Measurements from ENCODE around the gene KRT8. TPM values are rescaled to one million over a fixed set of nuclear protein-coding genes. Genes with fewer than 3 reads are reported as not detected.

KRT8 gene
- polyA plus RNA-seq, 1 donor from 2014 or later = 0.46 TPM

DNA sequence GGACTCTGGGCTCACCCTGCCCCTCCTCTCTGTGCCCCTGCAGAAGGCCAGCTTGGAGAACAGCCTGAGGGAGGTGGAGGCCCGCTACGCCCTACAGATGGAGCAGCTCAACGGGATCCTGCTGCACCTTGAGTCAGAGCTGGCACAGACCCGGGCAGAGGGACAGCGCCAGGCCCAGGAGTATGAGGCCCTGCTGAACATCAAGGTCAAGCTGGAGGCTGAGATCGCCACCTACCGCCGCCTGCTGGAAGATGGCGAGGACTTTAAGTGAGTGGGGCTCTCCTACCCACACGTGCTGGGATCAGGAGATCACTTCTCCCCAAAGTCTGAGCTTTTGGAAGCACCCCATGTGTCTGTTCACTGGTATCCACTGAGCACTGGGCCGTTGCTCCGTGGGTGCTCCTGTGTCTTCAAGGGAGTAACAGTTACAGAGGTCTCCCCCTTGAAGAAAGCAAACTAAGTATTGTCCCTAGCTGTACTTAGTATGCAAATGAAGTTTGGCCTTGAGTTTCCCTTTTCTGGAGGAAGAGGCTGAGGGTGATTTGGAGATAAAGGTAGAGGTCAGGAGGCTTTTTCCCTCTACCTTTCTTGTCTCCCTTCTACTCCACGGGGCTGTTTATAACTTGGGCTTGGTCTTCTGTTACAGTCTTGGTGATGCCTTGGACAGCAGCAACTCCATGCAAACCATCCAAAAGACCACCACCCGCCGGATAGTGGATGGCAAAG is 47.4 kb upstream of the KRT8 start:
- Histone ChIP-seq H3K4me2 (ENCODE audit: low read length) (no peak overlapping the region), H3K9ac (ENCODE audit: low read length) (no peak overlapping the region), H3K36me3 (ENCODE audit: insufficient read depth, low read length) (no peaks in the 10 kb centered on the region)

DNA sequence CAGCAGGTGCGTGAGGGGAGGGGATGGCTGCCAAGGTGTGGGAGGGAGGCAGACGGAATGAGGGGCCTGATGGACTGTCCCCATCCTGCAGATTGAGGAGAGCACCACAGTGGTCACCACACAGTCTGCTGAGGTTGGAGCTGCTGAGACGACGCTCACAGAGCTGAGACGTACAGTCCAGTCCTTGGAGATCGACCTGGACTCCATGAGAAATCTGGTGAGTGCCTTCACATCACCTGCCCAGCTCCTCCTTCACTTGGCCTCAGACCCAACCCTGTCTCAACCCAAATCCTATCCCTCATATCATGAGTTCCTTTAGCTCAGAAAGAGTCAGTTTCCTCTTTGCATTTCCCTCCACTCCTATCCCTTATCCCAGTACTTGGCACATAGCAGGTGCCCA is 46.8 kb upstream of the KRT8 start:
- no peaks in the 10 kb centered on the region for H3K9me2 ChIP-seq (ENCODE audit: insufficient read depth, low read length)
- no peak for TF ChIP-seq MXI1 (conservative IDR thresholded peaks at IDR 0.05; ENCODE audit: poor library complexity, severe bottlenecking)
- TF ChIP-seq, protein P1, sequence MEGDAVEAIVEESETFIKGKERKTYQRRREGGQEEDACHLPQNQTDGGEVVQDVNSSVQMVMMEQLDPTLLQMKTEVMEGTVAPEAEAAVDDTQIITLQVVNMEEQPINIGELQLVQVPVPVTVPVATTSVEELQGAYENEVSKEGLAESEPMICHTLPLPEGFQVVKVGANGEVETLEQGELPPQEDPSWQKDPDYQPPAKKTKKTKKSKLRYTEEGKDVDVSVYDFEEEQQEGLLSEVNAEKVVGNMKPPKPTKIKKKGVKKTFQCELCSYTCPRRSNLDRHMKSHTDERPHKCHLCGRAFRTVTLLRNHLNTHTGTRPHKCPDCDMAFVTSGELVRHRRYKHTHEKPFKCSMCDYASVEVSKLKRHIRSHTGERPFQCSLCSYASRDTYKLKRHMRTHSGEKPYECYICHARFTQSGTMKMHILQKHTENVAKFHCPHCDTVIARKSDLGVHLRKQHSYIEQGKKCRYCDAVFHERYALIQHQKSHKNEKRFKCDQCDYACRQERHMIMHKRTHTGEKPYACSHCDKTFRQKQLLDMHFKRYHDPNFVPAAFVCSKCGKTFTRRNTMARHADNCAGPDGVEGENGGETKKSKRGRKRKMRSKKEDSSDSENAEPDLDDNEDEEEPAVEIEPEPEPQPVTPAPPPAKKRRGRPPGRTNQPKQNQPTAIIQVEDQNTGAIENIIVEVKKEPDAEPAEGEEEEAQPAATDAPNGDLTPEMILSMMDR (IDR thresholded peaks at IDR 0.05; ENCODE audit: poor library complexity, severe bottlenecking) = no peak
- TF ChIP-seq EP300 (conservative IDR thresholded peaks at IDR 0.05; ENCODE audit: poor library complexity, severe bottlenecking) = no peak
- no peak for TF ChIP-seq TAF1 (IDR thresholded peaks at IDR 0.05; ENCODE audit: low read depth)
- no peak for TF ChIP-seq SMC3 (conservative IDR thresholded peaks at IDR 0.05; ENCODE audit: poor library complexity)
- no peak for TF ChIP-seq EZH2 (IDR thresholded peaks at IDR 0.05; ENCODE audit: borderline replicate concordance, insufficient read depth, low read length, poor library complexity, severe bottlenecking)
- TF ChIP-seq, protein P2, sequence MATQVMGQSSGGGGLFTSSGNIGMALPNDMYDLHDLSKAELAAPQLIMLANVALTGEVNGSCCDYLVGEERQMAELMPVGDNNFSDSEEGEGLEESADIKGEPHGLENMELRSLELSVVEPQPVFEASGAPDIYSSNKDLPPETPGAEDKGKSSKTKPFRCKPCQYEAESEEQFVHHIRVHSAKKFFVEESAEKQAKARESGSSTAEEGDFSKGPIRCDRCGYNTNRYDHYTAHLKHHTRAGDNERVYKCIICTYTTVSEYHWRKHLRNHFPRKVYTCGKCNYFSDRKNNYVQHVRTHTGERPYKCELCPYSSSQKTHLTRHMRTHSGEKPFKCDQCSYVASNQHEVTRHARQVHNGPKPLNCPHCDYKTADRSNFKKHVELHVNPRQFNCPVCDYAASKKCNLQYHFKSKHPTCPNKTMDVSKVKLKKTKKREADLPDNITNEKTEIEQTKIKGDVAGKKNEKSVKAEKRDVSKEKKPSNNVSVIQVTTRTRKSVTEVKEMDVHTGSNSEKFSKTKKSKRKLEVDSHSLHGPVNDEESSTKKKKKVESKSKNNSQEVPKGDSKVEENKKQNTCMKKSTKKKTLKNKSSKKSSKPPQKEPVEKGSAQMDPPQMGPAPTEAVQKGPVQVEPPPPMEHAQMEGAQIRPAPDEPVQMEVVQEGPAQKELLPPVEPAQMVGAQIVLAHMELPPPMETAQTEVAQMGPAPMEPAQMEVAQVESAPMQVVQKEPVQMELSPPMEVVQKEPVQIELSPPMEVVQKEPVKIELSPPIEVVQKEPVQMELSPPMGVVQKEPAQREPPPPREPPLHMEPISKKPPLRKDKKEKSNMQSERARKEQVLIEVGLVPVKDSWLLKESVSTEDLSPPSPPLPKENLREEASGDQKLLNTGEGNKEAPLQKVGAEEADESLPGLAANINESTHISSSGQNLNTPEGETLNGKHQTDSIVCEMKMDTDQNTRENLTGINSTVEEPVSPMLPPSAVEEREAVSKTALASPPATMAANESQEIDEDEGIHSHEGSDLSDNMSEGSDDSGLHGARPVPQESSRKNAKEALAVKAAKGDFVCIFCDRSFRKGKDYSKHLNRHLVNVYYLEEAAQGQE (IDR thresholded peaks at IDR 0.05; ENCODE audit: borderline replicate concordance) = no peak
- no peak for TF ChIP-seq RAD21 (conservative IDR thresholded peaks at IDR 0.05)
- TF ChIP-seq POLR2AphosphoS5 (IDR thresholded peaks at IDR 0.05) = no peak
- H3K4me3 ChIP-seq (ENCODE audit: low read length) = no peak overlapping the region
- no peaks in the 10 kb centered on the region for H3K79me2 ChIP-seq (replicated peaks; ENCODE audit: insufficient read depth, low read length)
- H3K27me3 ChIP-seq (ENCODE audit: insufficient read depth, low read depth, low read length) = peaks cover 19% of the 10 kb centered on the region
- no peak overlapping the region for H3K4me2 ChIP-seq (ENCODE audit: low read length)
- no peaks in the 10 kb centered on the region for H4K20me1 ChIP-seq (ENCODE audit: insufficient read depth)
- no peaks in the 10 kb centered on the region for H3K36me3 ChIP-seq (ENCODE audit: insufficient read depth, low read length)
- H3K9ac ChIP-seq (ENCODE audit: low read length) = no peak overlapping the region
- H3K9me3 ChIP-seq (ENCODE audit: low read length) = no peaks in the 10 kb centered on the region
- no peaks in the 10 kb centered on the region for H3F3A ChIP-seq (ENCODE audit: insufficient read depth, low read length, poor library complexity, severe bottlenecking)
- no peak overlapping the region for H2AFZ ChIP-seq (ENCODE audit: low read depth, low read length)
- no peak overlapping the region for H3K27ac ChIP-seq (ENCODE audit: low read length)

More for the DNA sequence above, 47.4 kb upstream of the KRT8 start:
- H3K79me2 ChIP-seq (replicated peaks; ENCODE audit: insufficient read depth, low read length) = no peaks in the 10 kb centered on the region
- no peaks in the 10 kb centered on the region for H3F3A ChIP-seq (ENCODE audit: insufficient read depth, low read length, poor library complexity, severe bottlenecking)
- H2AFZ ChIP-seq (ENCODE audit: low read depth, low read length) = no peak overlapping the region
- TF ChIP-seq SMC3 (conservative IDR thresholded peaks at IDR 0.05; ENCODE audit: poor library complexity) (no peak), TAF1 (IDR thresholded peaks at IDR 0.05; ENCODE audit: low read depth) (no peak), POLR2AphosphoS5 (IDR thresholded peaks at IDR 0.05) (no peak), RAD21 (conservative IDR thresholded peaks at IDR 0.05) (no peak), MXI1 (conservative IDR thresholded peaks at IDR 0.05; ENCODE audit: poor library complexity, severe bottlenecking) (no peak), EZH2 (IDR thresholded peaks at IDR 0.05; ENCODE audit: borderline replicate concordance, insufficient read depth, low read length, poor library complexity, severe bottlenecking) (no peak), EP300 (conservative IDR thresholded peaks at IDR 0.05; ENCODE audit: poor library complexity, severe bottlenecking) (no peak)
- TF ChIP-seq, protein P2 (IDR thresholded peaks at IDR 0.05; ENCODE audit: borderline replicate concordance) = no peak
- TF ChIP-seq, protein P1 (IDR thresholded peaks at IDR 0.05; ENCODE audit: poor library complexity, severe bottlenecking) = no peak
- no peaks in the 10 kb centered on the region for H3K9me2 ChIP-seq (ENCODE audit: insufficient read depth, low read length)
- H3K9me3 ChIP-seq (ENCODE audit: low read length) = no peaks in the 10 kb centered on the region
- H3K27me3 ChIP-seq (ENCODE audit: insufficient read depth, low read depth, low read length) = peaks cover 19% of the 10 kb centered on the region
- H4K20me1 ChIP-seq (ENCODE audit: insufficient read depth) = no peaks in the 10 kb centered on the region
- no peak overlapping the region for H3K27ac ChIP-seq (ENCODE audit: low read length)
- H3K4me3 ChIP-seq (ENCODE audit: low read length) = no peak overlapping the region
